Body of pancreas (tissue), 4 donors: Measurements from ENCODE around the gene GRID1. TPM values are rescaled to one million over a fixed set of nuclear protein-coding genes. Genes with fewer than 3 reads are reported as not detected.

Experiments
- ATAC-seq: fragments of 150-250 bp; one replicate; pipeline ENCODE4 v1.9.1; 2016
- DNase-seq, 4 donors: peaks; one replicate each; pipeline ENCODE4 v3.0.0-alpha.2; 2019
- H3K27ac ChIP-seq, 4 donors: fragments of 200-600 bp; sonication (generic); 1 replicate in 3 of 4; 2 replicates in 1 of 4; pipeline versions ENCODE4 v1.5.1 to v1.6.1; 2016 to 2019; ENCODE audit warnings: mild to moderate bottlenecking in 1 of 4, mixed read lengths in 1 of 4, moderate library complexity in 1 of 4
- H3K27me3 ChIP-seq, 2 donors: fragments of 200-600 bp; sonication (generic); one replicate each; pipeline ENCODE4 v1.6.0; 2016; ENCODE audit warnings: mild to moderate bottlenecking in 1 of 2
- H3K36me3 ChIP-seq, 2 donors: fragments of 200-600 bp; sonication (generic); replicated peaks in 1 of 2; 2 replicates each; pipeline ENCODE4 v1.5.1; 2016; ENCODE audit warnings: low read depth in 2 of 2; ENCODE audit not compliant: insufficient read depth in 1 of 2
- H3K4me1 ChIP-seq: fragments of 200-600 bp; sonication (generic); one replicate; pipeline ENCODE4 v1.6.0; 2016
- H3K4me3 ChIP-seq, 2 donors: fragments of 200-600 bp; sonication (generic); 1 replicate in 1 of 2; 2 replicates in 1 of 2; pipeline ENCODE4 v1.5.1; 2016 to 2019
- H3K9me3 ChIP-seq, 3 donors: fragments of 200-600 bp; sonication (generic); 1 replicate in 2 of 3; 2 replicates in 1 of 3; pipeline ENCODE4 v1.5.1; 2016
- CTCF ChIP-seq, 7 experiments: fragments of 450-650 bp in 4 of 7; fragments of 200-600 bp in 3 of 7; sonication (generic) in 3 of 7; IDR thresholded peaks; one replicate each; pipeline ENCODE4 v1.5.1; 2016 to 2019; ENCODE audit warnings: antibody characterized with exemption in 7 of 7
- POLR2A ChIP-seq, 3 donors: fragments of 450-650 bp; IDR thresholded peaks; one replicate each; pipeline ENCODE4 v1.6.1; 2016; ENCODE audit warnings: antibody characterized with exemption in 3 of 3, mild to moderate bottlenecking in 2 of 3
- WGBS, 2 donors: methylation state at CpG; one replicate each; pipeline ENCODE4 v1.1.5; 2017; 5-methylcytosine and 5-hydroxymethylcytosine counted together
- intact Hi-C: fragments of 100-400 bp; cut with DNase I; formaldehyde crosslinking; loops from one replicate; pipeline ENCODE4 v1.15.1; 2023
- total RNA-seq, 2 donors: library from RNA; depleted of rRNA; stranded (reverse); fragments of >200 nt; gene quantifications; one replicate each; pipeline ENCODE4 v1.1.0, GENCODE V29; 2016

The GRID1 gene
- total RNA-seq, 2 donors from 2014 or later: 1.0 to 1.6 TPM

GRCh38 chr10:86257683-86258082 is 108.9 kb downstream of the GRID1 start:
- intact Hi-C loops: no loop called here
- DNase-seq (no peak), ATAC-seq (no peak)
- no peaks in the 10 kb centered on the region for H3K27me3 ChIP-seq
- 76 to 97% methylated on average over 2 of the region's 2 CpGs for WGBS, 2 donors
- TF ChIP-seq CTCF (IDR thresholded peaks at IDR 0.05) (no peak), POLR2A (IDR thresholded peaks at IDR 0.05) (no peak)
- H3K4me1 ChIP-seq: peaks cover 5% of the 10 kb centered on the region
- H3K4me3 ChIP-seq: no peak overlapping the region
- no peaks in the 10 kb centered on the region for H3K36me3 ChIP-seq
- H3K9me3 ChIP-seq: no peaks in the 10 kb centered on the region
- H3K27ac ChIP-seq: no peak overlapping the region

GRCh38 chr10:86256690-86257315 is 109.8 kb downstream of the GRID1 start:
- WGBS, 2 donors: 74 to 86% methylated on average over 3 to 4 of the region's 4 CpGs
- Histone ChIP-seq H3K27me3 (no peaks in the 10 kb centered on the region), H3K27ac (no peak overlapping the region), H3K36me3 (no peaks in the 10 kb centered on the region), H3K4me1 (no peaks in the 10 kb centered on the region), H3K4me3 (no peak overlapping the region), H3K9me3 (no peaks in the 10 kb centered on the region)
- ATAC-seq (no peak), DNase-seq (no peak)
- intact Hi-C loops: no loop called here
- no peak for TF ChIP-seq CTCF (IDR thresholded peaks at IDR 0.05)
- TF ChIP-seq POLR2A (IDR thresholded peaks at IDR 0.05): no peak

- ATAC-seq: no peak
- Histone ChIP-seq H3K4me1 (no peaks in the 10 kb centered on the region), H3K27ac (no peak overlapping the region), H3K9me3 (no peaks in the 10 kb centered on the region), H3K36me3 (no peaks in the 10 kb centered on the region), H3K27me3 (no peaks in the 10 kb centered on the region), H3K4me3 (no peak overlapping the region)
- WGBS, 2 donors: 69 to 80% methylated on average over 13 to 14 of the region's 14 CpGs
- TF ChIP-seq CTCF (IDR thresholded peaks at IDR 0.05) (no peak), POLR2A (IDR thresholded peaks at IDR 0.05) (no peak)
- intact Hi-C loops: no loop called here
- no peak for DNase-seq
Measured at GRCh38 chr10:86255405-86256251, 111.0 kb downstream of the GRID1 start.

GRCh38 chr10:86254526-86255174 is 111.9 kb downstream of the GRID1 start:
- Histone ChIP-seq H3K4me1 (no peaks in the 10 kb centered on the region), H3K4me3 (no peak overlapping the region), H3K36me3 (no peaks in the 10 kb centered on the region), H3K9me3 (no peaks in the 10 kb centered on the region), H3K27ac (no peak overlapping the region), H3K27me3 (no peaks in the 10 kb centered on the region)
- ATAC-seq (no peak), DNase-seq (no peak)
- intact Hi-C loops: no loop called here
- WGBS, 2 donors: 42 to 72% methylated on average over 3 to 6 of the region's 6 CpGs
- TF ChIP-seq POLR2A (IDR thresholded peaks at IDR 0.05) (no peak), CTCF (IDR thresholded peaks at IDR 0.05) (no peak)
